Measurements from ENCODE around the gene EHHADH.

- no peak for TF ChIP-seq EZH2 (IDR thresholded peaks at IDR 0.05)
- TF ChIP-seq POLR2AphosphoS5 (IDR thresholded peaks at IDR 0.05; ENCODE audit: borderline replicate concordance, low read depth, low read length) = no peak
Measured at GRCh38 chr3:185283374-185283935, 29.6 kb upstream of the EHHADH start.

Measured in SK-N-MC (cell line).